ENCODE results near the gene C11orf21. TPM values are rescaled to one million over a fixed set of nuclear protein-coding genes. Genes with fewer than 3 reads are reported as not detected.

C11orf21 gene
- polyA plus RNA-seq, 1 of the 3 experiments (the other 2 are of a cell fraction) = 0.03 TPM

GRCh38 chr11:2300936-2301630, 635 bp downstream of the C11orf21 start:
- no peaks in the 10 kb centered on the region for H4K20me1 ChIP-seq (ENCODE audit: insufficient read depth)
- H2AFZ ChIP-seq (ENCODE audit: low read depth) = no peak overlapping the region
- ChIA-PET POLR2A (no interaction called here), CTCF (interaction anchor here (0.6 to 13.9 kb wide), 6 partner anchors 100 to 231 kb away, joined by 3 to 318 read pairs (median 5); partner anchors contain the start of gene TSSC4)
- H3K36me3 ChIP-seq (replicated peaks in 1 of 2; ENCODE audit: control insufficient read depth in 1 of 2, insufficient read depth in 2 of 2, low read length in 1 of 2) = no peaks in the 10 kb centered on the region
- DNase-seq = no peak
- H3K4me3 ChIP-seq (ENCODE audit: low read depth in 2 of 2, low read length in 1 of 2) = no peak overlapping the region
- H3K27me3 ChIP-seq (ENCODE audit: insufficient read depth) = no peaks in the 10 kb centered on the region
- WGBS (ENCODE audit: low lambda C conversion rate) = 78% methylated on average over 21 of the region's 24 CpGs
- no peak for TF ChIP-seq FOXM1 (IDR thresholded peaks at IDR 0.05; ENCODE audit: low read depth)
- no peak for TF ChIP-seq ELF1 (IDR thresholded peaks at IDR 0.05)
- TF ChIP-seq RXRA (IDR thresholded peaks at IDR 0.05; ENCODE audit: borderline replicate concordance, low read depth) = no peak
- TF ChIP-seq MAX (IDR thresholded peaks at IDR 0.05; ENCODE audit: low read depth) = no peak
- TF ChIP-seq ZBTB33 (IDR thresholded peaks at IDR 0.05; ENCODE audit: borderline replicate concordance, low read depth) = no peak
- no peak for TF ChIP-seq TAF1 (IDR thresholded peaks at IDR 0.05; ENCODE audit: borderline replicate concordance, low read depth, low read length)
- no peak for TF ChIP-seq NFIC (IDR thresholded peaks at IDR 0.05; ENCODE audit: borderline replicate concordance)
- no peak for TF ChIP-seq USF1 (IDR thresholded peaks at IDR 0.05; ENCODE audit: borderline replicate concordance, low read depth)
- no peak for TF ChIP-seq SMC3 (IDR thresholded peaks at IDR 0.05; ENCODE audit: low read depth, low read length)
- TF ChIP-seq TEAD4 (IDR thresholded peaks at IDR 0.05; ENCODE audit: borderline replicate concordance, insufficient read depth) = no peak
- TF ChIP-seq RAD21 (IDR thresholded peaks at IDR 0.05; ENCODE audit: low read length) = no peak
- H3K9me3 ChIP-seq = no peaks in the 10 kb centered on the region
- H3K9me2 ChIP-seq = no peaks in the 10 kb centered on the region
- H3K4me1 ChIP-seq (ENCODE audit: control insufficient read depth in 1 of 2, insufficient read depth in 2 of 2, low read depth in 1 of 2, low read length in 1 of 2) = peaks cover 7 to 40% of the 10 kb centered on the region in 2 experiments; a peak in 3 of 4 replicates
- peaks cover 4% of the 10 kb centered on the region for H3F3A ChIP-seq (replicated peaks; ENCODE audit: insufficient read depth)
- no peak overlapping the region for H3K27ac ChIP-seq (ENCODE audit: low read depth in 2 of 2, low read length in 1 of 2)
- no peak overlapping the region for H3K4me2 ChIP-seq
- no peaks in the 10 kb centered on the region for H3K79me2 ChIP-seq (ENCODE audit: insufficient read depth)
- H3K9ac ChIP-seq = no peak overlapping the region

- Histone ChIP-seq H3K4me2 (no peak overlapping the region), H3K9ac (no peak overlapping the region), H3K27me3 (ENCODE audit: insufficient read depth) (no peaks in the 10 kb centered on the region), H3K27ac (ENCODE audit: low read depth in 2 of 2, low read length in 1 of 2) (no peak overlapping the region), H2AFZ (ENCODE audit: low read depth) (no peak overlapping the region), H3K79me2 (ENCODE audit: insufficient read depth) (no peaks in the 10 kb centered on the region), H3F3A (replicated peaks; ENCODE audit: insufficient read depth) (peaks cover under 1% of the 10 kb centered on the region), H3K4me1 (ENCODE audit: control insufficient read depth in 1 of 2, insufficient read depth in 2 of 2, low read depth in 1 of 2, low read length in 1 of 2) (peaks cover under 1 to 33% of the 10 kb centered on the region in 2 experiments; a peak in 2 of 4 replicates), H3K36me3 (replicated peaks in 1 of 2; ENCODE audit: control insufficient read depth in 1 of 2, insufficient read depth in 2 of 2, low read length in 1 of 2) (no peaks in the 10 kb centered on the region), H4K20me1 (ENCODE audit: insufficient read depth) (no peaks in the 10 kb centered on the region), H3K4me3 (ENCODE audit: low read depth in 2 of 2, low read length in 1 of 2) (no peak overlapping the region), H3K9me2 (no peaks in the 10 kb centered on the region), H3K9me3 (no peaks in the 10 kb centered on the region)
- 74% methylated on average over 17 of the region's 19 CpGs for WGBS (ENCODE audit: low lambda C conversion rate)
- DNase-seq = no peak
- CTCF ChIA-PET = interaction anchor here (0.9 to 13.9 kb wide), 7 partner anchors 102 to 232 kb away, joined by 4 to 318 read pairs (median 7); no protein-coding TSS in a partner anchor
- POLR2A ChIA-PET = no interaction called here
- TF ChIP-seq FOSL2 (IDR thresholded peaks at IDR 0.05; ENCODE audit: borderline replicate concordance, low read depth) (no peak), SMC3 (IDR thresholded peaks at IDR 0.05; ENCODE audit: low read depth, low read length) (no peak), RXRA (IDR thresholded peaks at IDR 0.05; ENCODE audit: borderline replicate concordance, low read depth) (no peak), NRF1 (IDR thresholded peaks at IDR 0.05; ENCODE audit: low read depth, low read length) (no peak), TCF12 (IDR thresholded peaks at IDR 0.05) (no peak), TAF1 (IDR thresholded peaks at IDR 0.05; ENCODE audit: borderline replicate concordance, low read depth, low read length) (no peak), POLR2AphosphoS5 (IDR thresholded peaks at IDR 0.05; ENCODE audit: low read depth, low read length) (no peak), REST (IDR thresholded peaks at IDR 0.05; ENCODE audit: low read depth, low read length) (no peak), RCOR1 (IDR thresholded peaks at IDR 0.05; ENCODE audit: low read length) (no peak), MEF2A (IDR thresholded peaks at IDR 0.05; ENCODE audit: borderline replicate concordance, low read depth) (no peak), PBX3 (IDR thresholded peaks at IDR 0.05) (no peak), TEAD4 (IDR thresholded peaks at IDR 0.05; ENCODE audit: borderline replicate concordance, insufficient read depth) (no peak)
Measured at GRCh38 chr11:2300290-2300935, 1.3 kb downstream of the C11orf21 start.
